GM23338 (cell line): ENCODE measurements around the gene OPN1MW. TPM values are rescaled to one million over a fixed set of nuclear protein-coding genes. Genes with fewer than 3 reads are reported as not detected.

ENCODE experiments used
- ATAC-seq: fragments of 200-7000 bp; cut with Tn5 transposase; 3 replicates; pipeline ENCODE4 v1.9.1; 2020
- DNase-seq: peaks from one replicate; pipeline ENCODE4 v3.0.0-alpha.2; 2015; ENCODE audit warnings: low spot score
- H2AFZ ChIP-seq: fragments of 200-600 bp; sonication (generic); 2 replicates; pipeline ENCODE4 v1.8.0; 2016; ENCODE audit warnings: antibody characterized with exemption, mild to moderate bottlenecking, moderate library complexity
- H3F3A ChIP-seq: fragments of 200-600 bp; sonication (generic); replicated peaks from 2 replicates; pipeline ENCODE4 v1.8.0; 2017; ENCODE audit warnings: antibody characterized with exemption, mixed run types, low read depth
- H3K27ac ChIP-seq: fragments of 200-600 bp; sonication (generic); 2 replicates; pipeline ENCODE4 v1.6.1; 2016; ENCODE audit warnings: low read depth
- H3K27me3 ChIP-seq: fragments of 200-600 bp; sonication (generic); 2 replicates; pipeline ENCODE4 v1.8.0; 2016; ENCODE audit warnings: mild to moderate bottlenecking, mixed run types, moderate library complexity; ENCODE audit not compliant: insufficient read depth
- H3K36me3 ChIP-seq: fragments of 200-600 bp; sonication (generic); 2 replicates; pipeline ENCODE4 v1.8.0; 2016; ENCODE audit warnings: mild to moderate bottlenecking; ENCODE audit not compliant: insufficient read depth
- H3K4me1 ChIP-seq: fragments of 200-600 bp; sonication (generic); 2 replicates; pipeline ENCODE4 v1.8.0; 2016; ENCODE audit warnings: mild to moderate bottlenecking, moderate library complexity; ENCODE audit not compliant: insufficient read depth
- H3K4me2 ChIP-seq: fragments of 200-600 bp; sonication (generic); 2 replicates; pipeline ENCODE4 v1.7.1; 2017; ENCODE audit warnings: mixed run types
- H3K4me3 ChIP-seq: fragments of 200-600 bp; sonication (generic); 2 replicates; pipeline ENCODE4 v1.6.1; 2016; ENCODE audit warnings: mixed run types
- H3K79me2 ChIP-seq: fragments of 200-600 bp; sonication (generic); replicated peaks from 2 replicates; pipeline ENCODE4 v1.8.0; 2017; ENCODE audit warnings: mild to moderate bottlenecking; ENCODE audit not compliant: insufficient read depth
- H3K9me2 ChIP-seq: fragments of 200-600 bp; sonication (generic); 2 replicates; pipeline ENCODE4 v1.8.0; 2017; ENCODE audit not compliant: insufficient read depth
- H4K20me1 ChIP-seq: fragments of 200-600 bp; sonication (generic); replicated peaks from 2 replicates; pipeline ENCODE4 v1.8.0; 2017; ENCODE audit warnings: mild to moderate bottlenecking; ENCODE audit not compliant: insufficient read depth
- H3K27ac Mint-ChIP-seq: 2 replicates; pipeline ENCODE4 v1.8.0; 2020; ENCODE audit warnings: inconsistent platforms, mild to moderate bottlenecking, moderate library complexity, mixed read lengths
- H3K27me3 Mint-ChIP-seq: 3 replicates; pipeline ENCODE4 v1.8.0; 2022; ENCODE audit warnings: low read depth, mild to moderate bottlenecking, moderate library complexity, mixed read lengths, inconsistent platforms; ENCODE audit not compliant: insufficient read depth, poor library complexity
- H3K36me3 Mint-ChIP-seq: 3 replicates; pipeline ENCODE4 v1.8.0; 2021; ENCODE audit warnings: low read depth, mild to moderate bottlenecking, inconsistent platforms, moderate library complexity, mixed read lengths
- H3K4me1 Mint-ChIP-seq: 3 replicates; pipeline ENCODE4 v1.8.0; 2020; ENCODE audit warnings: mild to moderate bottlenecking, inconsistent platforms, mixed read lengths
- H3K4me3 Mint-ChIP-seq: 3 replicates; pipeline ENCODE4 v1.8.0; 2021; ENCODE audit warnings: moderate library complexity, mild to moderate bottlenecking, inconsistent platforms, mixed read lengths
- H3K9me3 Mint-ChIP-seq: 3 replicates; pipeline ENCODE4 v1.8.0; 2020; ENCODE audit warnings: moderate library complexity, mild to moderate bottlenecking, inconsistent platforms, mixed read lengths
- CREB1 ChIP-seq: fragments of 250-450 bp; sonication (Bioruptor Pico); IDR thresholded peaks from 2 replicates; pipeline ENCODE4 v1.5.0; 2020; ENCODE audit warnings: low read depth, mild to moderate bottlenecking, moderate library complexity
- EZH2 ChIP-seq: fragments of 200-600 bp; sonication (generic); IDR thresholded peaks from one replicate; pipeline ENCODE4 v1.8.0; 2017; ENCODE audit warnings: antibody characterized with exemption, mild to moderate bottlenecking, low read depth; ENCODE audit not compliant: unreplicated experiment
- EZH2phosphoT487 ChIP-seq: fragments of 200-600 bp; sonication (generic); IDR thresholded peaks from one replicate; pipeline ENCODE4 v1.8.1; 2018; ENCODE audit warnings: antibody characterized with exemption; ENCODE audit not compliant: unreplicated experiment
- JUNB ChIP-seq: IDR thresholded peaks from one replicate; pipeline ENCODE4 v1.6.1; 2016; ENCODE audit warnings: antibody characterized with exemption; ENCODE audit not compliant: unreplicated experiment
- NANOG ChIP-seq: IDR thresholded peaks from 2 replicates; pipeline ENCODE4 v1.6.1; 2016; ENCODE audit warnings: antibody characterized with exemption, borderline replicate concordance
- POLR2AphosphoS5 ChIP-seq: IDR thresholded peaks from 2 replicates; pipeline ENCODE4 v1.6.1; 2016; ENCODE audit warnings: antibody characterized with exemption, low read depth
- STAT1 ChIP-seq: IDR thresholded peaks from one replicate; pipeline ENCODE4 v1.6.1; 2016; ENCODE audit warnings: antibody characterized with exemption; ENCODE audit not compliant: unreplicated experiment
- ZNF114 ChIP-seq: fragments of 250-450 bp; sonication (Bioruptor Pico); IDR thresholded peaks from 2 replicates; pipeline ENCODE4 v1.5.0; 2020; ENCODE audit warnings: mild to moderate bottlenecking, moderate library complexity
- ZNF331 ChIP-seq: fragments of 250-450 bp; sonication (Bioruptor Pico); IDR thresholded peaks from 2 replicates; pipeline ENCODE4 v1.5.0; 2020; ENCODE audit warnings: low read depth, mild to moderate bottlenecking, moderate library complexity
- polyA plus RNA-seq: library from polyadenylated mRNA; unstranded; fragments of >200 nt; fragmentation: Nextera tagmentation; extraction: Ambion mirVana; gene quantifications from 2 replicates; pipeline ENCODE4 v1.2.1, GENCODE V29; 2016
- total RNA-seq: library from RNA; depleted of rRNA; stranded (reverse); fragments of >200 nt; shearing (Covaris generic); gene quantifications from 2 replicates; pipeline ENCODE4 v1.2.3, GENCODE V29; 2014
- TF ChIP-seq, protein P1 (sequence below): IDR thresholded peaks from 2 replicates; pipeline ENCODE4 v1.6.1; 2016; ENCODE audit warnings: antibody characterized with exemption
- TF ChIP-seq, protein P2 (sequence below): fragments of 250-450 bp; sonication (Bioruptor Pico); IDR thresholded peaks from 2 replicates; pipeline ENCODE4 v1.5.0; 2020; ENCODE audit warnings: mild to moderate bottlenecking, moderate library complexity
- TF ChIP-seq, protein P3 (sequence below): IDR thresholded peaks from one replicate; pipeline ENCODE4 v1.6.1; 2018; ENCODE audit warnings: antibody characterized with exemption; ENCODE audit not compliant: unreplicated experiment
- TF ChIP-seq, protein P4 (sequence below), 2 experiments: fragments of 200-600 bp in 1 of 2; sonication (generic) in 1 of 2; conservative IDR thresholded peaks; 2 replicates each; pipeline versions ENCODE4 v1.5.1 to v1.6.1; 2016 to 2017; ENCODE audit warnings: antibody characterized with exemption in 2 of 2, low read depth in 2 of 2, mild to moderate bottlenecking in 2 of 2, moderate library complexity in 1 of 2

The OPN1MW gene
- total and polyA plus RNA-seq, 2 experiments from 2014 or later, result not detected

DNA sequence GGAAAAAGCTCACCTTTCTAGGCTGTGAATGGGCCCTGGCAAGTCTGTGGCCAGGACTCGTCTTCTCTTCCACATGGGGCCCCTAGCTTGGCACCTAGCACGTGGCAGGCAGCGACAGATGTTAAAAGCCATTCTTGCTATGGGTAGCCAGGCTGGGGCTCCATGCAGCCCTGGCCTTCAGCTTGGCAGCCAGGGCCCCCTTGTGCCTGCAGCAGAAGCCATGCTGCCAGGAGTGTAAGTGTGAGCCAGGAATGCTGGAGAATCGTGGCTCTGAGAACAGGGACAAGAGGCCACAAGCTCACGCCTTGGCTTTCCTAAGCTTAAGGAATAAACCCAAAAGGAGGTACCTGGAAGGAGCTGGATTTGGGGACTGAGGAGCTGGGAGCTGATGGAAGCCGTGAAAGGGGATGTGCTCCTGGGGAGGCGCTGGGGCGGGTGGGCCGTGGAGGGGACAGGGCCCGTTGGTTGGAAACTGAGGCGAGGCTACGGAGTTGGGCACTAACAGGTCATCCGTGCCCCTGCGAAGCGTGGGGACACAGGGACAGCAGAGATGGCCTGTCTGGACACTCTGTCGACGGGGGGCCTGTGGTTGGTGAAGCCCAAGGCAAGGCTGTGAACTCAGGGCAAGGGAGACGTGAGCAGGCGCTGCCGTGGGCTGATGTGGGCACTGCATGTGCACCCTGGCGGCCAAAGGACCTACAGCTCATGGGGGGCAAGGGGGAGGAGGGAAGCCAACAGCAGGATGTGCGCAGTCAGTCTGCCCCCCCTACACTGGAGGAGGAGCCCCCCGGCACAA, 39.2 kb upstream of the OPN1MW start:
- Histone ChIP-seq H3K27ac (no peak overlapping the region), H3K79me2 (no peaks in the 10 kb centered on the region), H3K4me1 (no peaks in the 10 kb centered on the region), H3K36me3 (no peaks in the 10 kb centered on the region), H3F3A (no peaks in the 10 kb centered on the region), H2AFZ (no peak overlapping the region), H3K4me3 (no peak overlapping the region), H3K27me3 (no peaks in the 10 kb centered on the region), H4K20me1 (no peaks in the 10 kb centered on the region), H3K9me2 (no peaks in the 10 kb centered on the region), H3K4me2 (no peak overlapping the region)
- TF ChIP-seq, protein P1, sequence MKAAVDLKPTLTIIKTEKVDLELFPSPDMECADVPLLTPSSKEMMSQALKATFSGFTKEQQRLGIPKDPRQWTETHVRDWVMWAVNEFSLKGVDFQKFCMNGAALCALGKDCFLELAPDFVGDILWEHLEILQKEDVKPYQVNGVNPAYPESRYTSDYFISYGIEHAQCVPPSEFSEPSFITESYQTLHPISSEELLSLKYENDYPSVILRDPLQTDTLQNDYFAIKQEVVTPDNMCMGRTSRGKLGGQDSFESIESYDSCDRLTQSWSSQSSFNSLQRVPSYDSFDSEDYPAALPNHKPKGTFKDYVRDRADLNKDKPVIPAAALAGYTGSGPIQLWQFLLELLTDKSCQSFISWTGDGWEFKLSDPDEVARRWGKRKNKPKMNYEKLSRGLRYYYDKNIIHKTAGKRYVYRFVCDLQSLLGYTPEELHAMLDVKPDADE, result no peak
- TF ChIP-seq, protein P2, sequence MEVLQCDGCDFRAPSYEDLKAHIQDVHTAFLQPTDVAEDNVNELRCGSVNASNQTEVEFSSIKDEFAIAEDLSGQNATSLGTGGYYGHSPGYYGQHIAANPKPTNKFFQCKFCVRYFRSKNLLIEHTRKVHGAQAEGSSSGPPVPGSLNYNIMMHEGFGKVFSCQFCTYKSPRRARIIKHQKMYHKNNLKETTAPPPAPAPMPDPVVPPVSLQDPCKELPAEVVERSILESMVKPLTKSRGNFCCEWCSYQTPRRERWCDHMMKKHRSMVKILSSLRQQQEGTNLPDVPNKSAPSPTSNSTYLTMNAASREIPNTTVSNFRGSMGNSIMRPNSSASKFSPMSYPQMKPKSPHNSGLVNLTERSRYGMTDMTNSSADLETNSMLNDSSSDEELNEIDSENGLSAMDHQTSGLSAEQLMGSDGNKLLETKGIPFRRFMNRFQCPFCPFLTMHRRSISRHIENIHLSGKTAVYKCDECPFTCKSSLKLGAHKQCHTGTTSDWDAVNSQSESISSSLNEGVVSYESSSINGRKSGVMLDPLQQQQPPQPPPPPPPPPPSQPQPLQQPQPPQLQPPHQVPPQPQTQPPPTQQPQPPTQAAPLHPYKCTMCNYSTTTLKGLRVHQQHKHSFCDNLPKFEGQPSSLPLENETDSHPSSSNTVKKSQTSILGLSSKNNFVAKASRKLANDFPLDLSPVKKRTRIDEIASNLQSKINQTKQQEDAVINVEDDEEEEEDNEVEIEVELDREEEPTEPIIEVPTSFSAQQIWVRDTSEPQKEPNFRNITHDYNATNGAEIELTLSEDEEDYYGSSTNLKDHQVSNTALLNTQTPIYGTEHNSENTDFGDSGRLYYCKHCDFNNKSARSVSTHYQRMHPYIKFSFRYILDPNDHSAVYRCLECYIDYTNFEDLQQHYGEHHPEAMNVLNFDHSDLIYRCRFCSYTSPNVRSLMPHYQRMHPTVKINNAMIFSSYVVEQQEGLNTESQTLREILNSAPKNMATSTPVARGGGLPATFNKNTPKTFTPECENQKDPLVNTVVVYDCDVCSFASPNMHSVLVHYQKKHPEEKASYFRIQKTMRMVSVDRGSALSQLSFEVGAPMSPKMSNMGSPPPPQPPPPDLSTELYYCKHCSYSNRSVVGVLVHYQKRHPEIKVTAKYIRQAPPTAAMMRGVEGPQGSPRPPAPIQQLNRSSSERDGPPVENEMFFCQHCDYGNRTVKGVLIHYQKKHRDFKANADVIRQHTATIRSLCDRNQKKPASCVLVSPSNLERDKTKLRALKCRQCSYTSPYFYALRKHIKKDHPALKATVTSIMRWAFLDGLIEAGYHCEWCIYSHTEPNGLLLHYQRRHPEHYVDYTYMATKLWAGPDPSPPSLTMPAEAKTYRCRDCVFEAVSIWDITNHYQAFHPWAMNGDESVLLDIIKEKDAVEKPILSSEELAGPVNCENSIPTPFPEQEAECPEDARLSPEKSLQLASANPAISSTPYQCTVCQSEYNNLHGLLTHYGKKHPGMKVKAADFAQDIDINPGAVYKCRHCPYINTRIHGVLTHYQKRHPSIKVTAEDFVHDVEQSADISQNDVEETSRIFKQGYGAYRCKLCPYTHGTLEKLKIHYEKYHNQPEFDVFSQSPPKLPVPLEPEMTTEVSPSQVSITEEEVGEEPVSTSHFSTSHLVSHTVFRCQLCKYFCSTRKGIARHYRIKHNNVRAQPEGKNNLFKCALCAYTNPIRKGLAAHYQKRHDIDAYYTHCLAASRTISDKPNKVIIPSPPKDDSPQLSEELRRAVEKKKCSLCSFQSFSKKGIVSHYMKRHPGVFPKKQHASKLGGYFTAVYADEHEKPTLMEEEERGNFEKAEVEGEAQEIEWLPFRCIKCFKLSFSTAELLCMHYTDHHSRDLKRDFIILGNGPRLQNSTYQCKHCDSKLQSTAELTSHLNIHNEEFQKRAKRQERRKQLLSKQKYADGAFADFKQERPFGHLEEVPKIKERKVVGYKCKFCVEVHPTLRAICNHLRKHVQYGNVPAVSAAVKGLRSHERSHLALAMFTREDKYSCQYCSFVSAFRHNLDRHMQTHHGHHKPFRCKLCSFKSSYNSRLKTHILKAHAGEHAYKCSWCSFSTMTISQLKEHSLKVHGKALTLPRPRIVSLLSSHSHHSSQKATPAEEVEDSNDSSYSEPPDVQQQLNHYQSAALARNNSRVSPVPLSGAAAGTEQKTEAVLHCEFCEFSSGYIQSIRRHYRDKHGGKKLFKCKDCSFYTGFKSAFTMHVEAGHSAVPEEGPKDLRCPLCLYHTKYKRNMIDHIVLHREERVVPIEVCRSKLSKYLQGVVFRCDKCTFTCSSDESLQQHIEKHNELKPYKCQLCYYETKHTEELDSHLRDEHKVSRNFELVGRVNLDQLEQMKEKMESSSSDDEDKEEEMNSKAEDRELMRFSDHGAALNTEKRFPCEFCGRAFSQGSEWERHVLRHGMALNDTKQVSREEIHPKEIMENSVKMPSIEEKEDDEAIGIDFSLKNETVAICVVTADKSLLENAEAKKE (CRISPR knock-in tag), result no peak
- TF ChIP-seq STAT1, result no peak
- TF ChIP-seq ZNF114 (CRISPR knock-in tag), result no peak
- no peak for TF ChIP-seq JUNB
- no peak for TF ChIP-seq EZH2phosphoT487
- no peak for TF ChIP-seq POLR2AphosphoS5
- TF ChIP-seq, protein P3, sequence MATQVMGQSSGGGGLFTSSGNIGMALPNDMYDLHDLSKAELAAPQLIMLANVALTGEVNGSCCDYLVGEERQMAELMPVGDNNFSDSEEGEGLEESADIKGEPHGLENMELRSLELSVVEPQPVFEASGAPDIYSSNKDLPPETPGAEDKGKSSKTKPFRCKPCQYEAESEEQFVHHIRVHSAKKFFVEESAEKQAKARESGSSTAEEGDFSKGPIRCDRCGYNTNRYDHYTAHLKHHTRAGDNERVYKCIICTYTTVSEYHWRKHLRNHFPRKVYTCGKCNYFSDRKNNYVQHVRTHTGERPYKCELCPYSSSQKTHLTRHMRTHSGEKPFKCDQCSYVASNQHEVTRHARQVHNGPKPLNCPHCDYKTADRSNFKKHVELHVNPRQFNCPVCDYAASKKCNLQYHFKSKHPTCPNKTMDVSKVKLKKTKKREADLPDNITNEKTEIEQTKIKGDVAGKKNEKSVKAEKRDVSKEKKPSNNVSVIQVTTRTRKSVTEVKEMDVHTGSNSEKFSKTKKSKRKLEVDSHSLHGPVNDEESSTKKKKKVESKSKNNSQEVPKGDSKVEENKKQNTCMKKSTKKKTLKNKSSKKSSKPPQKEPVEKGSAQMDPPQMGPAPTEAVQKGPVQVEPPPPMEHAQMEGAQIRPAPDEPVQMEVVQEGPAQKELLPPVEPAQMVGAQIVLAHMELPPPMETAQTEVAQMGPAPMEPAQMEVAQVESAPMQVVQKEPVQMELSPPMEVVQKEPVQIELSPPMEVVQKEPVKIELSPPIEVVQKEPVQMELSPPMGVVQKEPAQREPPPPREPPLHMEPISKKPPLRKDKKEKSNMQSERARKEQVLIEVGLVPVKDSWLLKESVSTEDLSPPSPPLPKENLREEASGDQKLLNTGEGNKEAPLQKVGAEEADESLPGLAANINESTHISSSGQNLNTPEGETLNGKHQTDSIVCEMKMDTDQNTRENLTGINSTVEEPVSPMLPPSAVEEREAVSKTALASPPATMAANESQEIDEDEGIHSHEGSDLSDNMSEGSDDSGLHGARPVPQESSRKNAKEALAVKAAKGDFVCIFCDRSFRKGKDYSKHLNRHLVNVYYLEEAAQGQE, result no peak
- no peak for TF ChIP-seq EZH2
- TF ChIP-seq ZNF331, result no peak
- no peak for TF ChIP-seq CREB1 (CRISPR knock-in tag)
- no peak for TF ChIP-seq NANOG
- TF ChIP-seq, protein P4, sequence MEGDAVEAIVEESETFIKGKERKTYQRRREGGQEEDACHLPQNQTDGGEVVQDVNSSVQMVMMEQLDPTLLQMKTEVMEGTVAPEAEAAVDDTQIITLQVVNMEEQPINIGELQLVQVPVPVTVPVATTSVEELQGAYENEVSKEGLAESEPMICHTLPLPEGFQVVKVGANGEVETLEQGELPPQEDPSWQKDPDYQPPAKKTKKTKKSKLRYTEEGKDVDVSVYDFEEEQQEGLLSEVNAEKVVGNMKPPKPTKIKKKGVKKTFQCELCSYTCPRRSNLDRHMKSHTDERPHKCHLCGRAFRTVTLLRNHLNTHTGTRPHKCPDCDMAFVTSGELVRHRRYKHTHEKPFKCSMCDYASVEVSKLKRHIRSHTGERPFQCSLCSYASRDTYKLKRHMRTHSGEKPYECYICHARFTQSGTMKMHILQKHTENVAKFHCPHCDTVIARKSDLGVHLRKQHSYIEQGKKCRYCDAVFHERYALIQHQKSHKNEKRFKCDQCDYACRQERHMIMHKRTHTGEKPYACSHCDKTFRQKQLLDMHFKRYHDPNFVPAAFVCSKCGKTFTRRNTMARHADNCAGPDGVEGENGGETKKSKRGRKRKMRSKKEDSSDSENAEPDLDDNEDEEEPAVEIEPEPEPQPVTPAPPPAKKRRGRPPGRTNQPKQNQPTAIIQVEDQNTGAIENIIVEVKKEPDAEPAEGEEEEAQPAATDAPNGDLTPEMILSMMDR (conservative IDR thresholded peaks at IDR 0.05; ENCODE audit: low read depth in 2 of 2), result no peak
- Mint-ChIP-seq H3K27ac (no peak overlapping the region), H3K4me3 (no peak overlapping the region), H3K4me1 (no peaks in the 10 kb centered on the region), H3K36me3 (no peaks in the 10 kb centered on the region), H3K9me3 (no peaks in the 10 kb centered on the region; the same call in 2 of the 3 replicates), H3K27me3 (peaks cover under 1% of the 10 kb centered on the region)
- ATAC-seq, result no peak
- DNase-seq, result no peak
